Keratinocyte (primary cell): Measurements from ENCODE around the gene PRKCZ.

Source experiments
- CTCF ChIP-seq, 3 experiments: IDR thresholded peaks in 1 of 3; conservative IDR thresholded peaks in 1 of 3; optimal IDR thresholded peaks in 1 of 3; 2 replicates in 2 of 3; 3 replicates in 1 of 3; pipeline versions ENCODE3 to v1.5.1; 2011; ENCODE audit warnings: low read length in 3 of 3, mild to moderate bottlenecking in 3 of 3, moderate library complexity in 2 of 3, control low read depth in 1 of 3, inconsistent platforms in 1 of 3; ENCODE audit not compliant: insufficient read depth in 2 of 3; ENCODE audit errors: extremely low read depth in 1 of 3
- EZH2 ChIP-seq: IDR thresholded peaks from one replicate; pipeline ENCODE4 v1.6.1; 2012; ENCODE audit warnings: inconsistent platforms, mild to moderate bottlenecking, low read length, moderate library complexity

- TF ChIP-seq CTCF (optimal IDR thresholded peaks at IDR 0.05 in 1 of 3, IDR thresholded peaks at IDR 0.05 in 1 of 3, conservative IDR thresholded peaks at IDR 0.05 in 1 of 3; ENCODE audit: extremely low read depth in 1 of 3, insufficient read depth in 2 of 3, low read length in 3 of 3): no peak
- TF ChIP-seq EZH2: no peak
Measured at GRCh38 chr1:2151252-2151651, 101.0 kb downstream of the PRKCZ start.
